ENCODE data around the gene PRSS35. TPM values are rescaled to one million over a fixed set of nuclear protein-coding genes. Genes with fewer than 3 reads are reported as not detected.

The PRSS35 gene
- total RNA-seq = 3.2 and 3.5 TPM in 2 replicates

GRCh38 chr6:83511901-83512681 lies at the start of gene PRSS35:
PRSS35 (plus strand) TSS chr6:83512534; CDS start chr6:83523442, 10,908 bp downstream.

Other genes with a start within 250 kb of the PRSS35 start
- gene ME1, start 81.5 kb upstream of the PRSS35 start, total RNA-seq = 25.8 and 32.7 TPM in 2 replicates
- gene SNAP91, start 196.6 kb downstream of the PRSS35 start, total RNA-seq = 0.11 and 2.9 TPM in 2 replicates